Right cardiac atrium (tissue), 5 donors: ENCODE measurements around the gene NCOA3. TPM values are rescaled to one million over a fixed set of nuclear protein-coding genes. Genes with fewer than 3 reads are reported as not detected.

ENCODE experiments used
- ATAC-seq, 2 donors: fragments of 200-7000 bp; cut with Tn5 transposase; one replicate each; pipeline versions ENCODE4 v1.8.0 to v1.9.1; 2020; ENCODE audit warnings: moderate library complexity in 2 of 2, mild to moderate bottlenecking in 1 of 2
- DNase-seq, 3 donors: peaks; one replicate each; pipeline ENCODE4 v3.0.0-alpha.2; 2020
- H3K27ac ChIP-seq: one replicate; pipeline ENCODE4 v1.5.1; 2013; ENCODE audit warnings: mild to moderate bottlenecking, low read length, control low read depth, moderate library complexity
- H3K27me3 ChIP-seq: one replicate; pipeline ENCODE4 v1.6.1; 2013; ENCODE audit not compliant: control insufficient read depth, insufficient read depth
- H3K4me1 ChIP-seq: one replicate; pipeline ENCODE4 v1.6.1; 2013; ENCODE audit warnings: low read length; ENCODE audit not compliant: control insufficient read depth, insufficient read depth
- H3K4me3 ChIP-seq: one replicate; pipeline ENCODE4 v1.5.1; 2013; ENCODE audit warnings: low read length, control low read depth
- H3K9me3 ChIP-seq: one replicate; pipeline ENCODE4 v1.6.1; 2013; ENCODE audit warnings: low read length; ENCODE audit not compliant: control insufficient read depth
- WGBS: extraction: QIAGEN DNeasy Blood & Tissue Kit; methylation state at CpG from one replicate; pipeline ENCODE4 v1.1.7; 2013; 5-methylcytosine and 5-hydroxymethylcytosine counted together
- intact Hi-C, 4 donors: fragments of 100-400 bp; cut with DNase I; formaldehyde crosslinking; loops; one replicate each; pipeline versions ENCODE4 v1.11.0 to v1.14.0; 2022 to 2023
- polyA plus RNA-seq: library from polyadenylated mRNA; stranded (reverse); fragments of 200-250 nt; gene quantifications from one replicate; pipeline ENCODE4 v1.2.3, GENCODE V29; 2013
- total RNA-seq, 4 donors: library from RNA; stranded (reverse); fragmentation: NEBNext Ultra II Directional; extraction: Animal tissue kit (Norgen Biotek cat#: 25700); gene quantifications; one replicate each; pipeline ENCODE4 v1.2.1, GENCODE V29; 2021
- donor health status: healthy with polysubstance abuse.
- donor health status: DM: no; HTN: yes; CAD: no.
- donor health status: DM: no; HTN: no; CAD: no.
- donor health status: DM: no; HTN: yes; CAD: no; lungs with severe emphysema.
- donor health status: DM: yes; HTN: yes; CAD: no.

NCOA3 gene
- total and polyA plus RNA-seq, 5 donors: 6.7 to 27.2 (median 21.8) TPM

GRCh38 chr20:47642118-47642517 lies 140.4 kb downstream of the NCOA3 start:
- no peaks in the 10 kb centered on the region for H3K27me3 ChIP-seq
- intact Hi-C loops: no loop called here
- no peaks in the 10 kb centered on the region for H3K9me3 ChIP-seq
- H3K27ac ChIP-seq: no peak overlapping the region
- H3K4me1 ChIP-seq: no peaks in the 10 kb centered on the region
- DNase-seq (no peak), ATAC-seq (no peak)
- WGBS: 92% methylated on average over 4 of the region's 4 CpGs
- H3K4me3 ChIP-seq: no peak overlapping the region

DNA sequence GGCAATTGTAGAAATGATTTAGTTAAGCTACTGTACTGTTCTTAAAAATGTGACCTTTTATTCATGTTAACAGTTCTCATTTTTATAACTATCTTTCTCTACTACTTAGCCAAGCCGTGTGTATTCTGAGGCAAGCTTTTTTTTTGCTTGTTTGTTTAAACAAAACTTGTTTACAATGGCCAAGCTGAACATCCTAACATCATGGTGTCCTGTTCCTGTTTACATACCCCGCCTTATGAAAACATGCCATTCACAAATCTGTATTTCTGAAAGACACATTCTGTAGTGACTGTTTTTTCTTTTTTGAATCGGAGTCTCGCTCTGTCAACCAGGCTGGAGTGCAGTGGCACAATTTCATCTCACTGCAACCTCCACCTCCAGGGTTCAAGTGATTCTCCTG lies 140.9 kb downstream of the NCOA3 start:
- Histone ChIP-seq H3K27ac (no peak overlapping the region), H3K4me3 (no peak overlapping the region), H3K27me3 (no peaks in the 10 kb centered on the region), H3K9me3 (no peaks in the 10 kb centered on the region), H3K4me1 (no peaks in the 10 kb centered on the region)
- ATAC-seq (no peak), DNase-seq (no peak)
- intact Hi-C loops: no loop called here
- 89% methylated on average over 4 of the region's 4 CpGs for WGBS

DNA sequence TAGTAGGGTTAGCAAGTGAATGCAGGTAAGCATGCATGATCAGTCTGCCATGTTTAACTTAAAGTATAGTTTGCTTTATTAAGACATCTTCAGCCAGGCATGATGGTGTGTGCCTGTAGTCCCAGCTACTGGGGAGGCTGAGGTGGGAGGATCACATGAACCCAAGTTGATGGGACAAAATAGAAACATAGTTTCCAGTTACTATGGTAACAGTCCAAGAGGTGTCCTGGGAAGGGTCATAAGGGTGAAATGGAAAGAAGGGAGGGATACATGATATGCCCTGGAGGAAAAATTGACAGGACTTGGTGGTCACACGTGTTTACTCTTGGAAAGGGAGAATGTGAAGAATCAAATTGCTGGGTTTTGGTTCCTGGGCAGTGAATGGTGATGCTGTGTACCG lies 143.9 kb downstream of the NCOA3 start:
- intact Hi-C loops: no loop called here
- no peaks in the 10 kb centered on the region for H3K4me1 ChIP-seq
- H3K9me3 ChIP-seq: no peaks in the 10 kb centered on the region
- WGBS: 86% methylated on average over 2 of the region's 2 CpGs
- DNase-seq (no peak), ATAC-seq (no peak)
- no peak overlapping the region for H3K27ac ChIP-seq
- H3K4me3 ChIP-seq: no peak overlapping the region
- no peaks in the 10 kb centered on the region for H3K27me3 ChIP-seq

DNA sequence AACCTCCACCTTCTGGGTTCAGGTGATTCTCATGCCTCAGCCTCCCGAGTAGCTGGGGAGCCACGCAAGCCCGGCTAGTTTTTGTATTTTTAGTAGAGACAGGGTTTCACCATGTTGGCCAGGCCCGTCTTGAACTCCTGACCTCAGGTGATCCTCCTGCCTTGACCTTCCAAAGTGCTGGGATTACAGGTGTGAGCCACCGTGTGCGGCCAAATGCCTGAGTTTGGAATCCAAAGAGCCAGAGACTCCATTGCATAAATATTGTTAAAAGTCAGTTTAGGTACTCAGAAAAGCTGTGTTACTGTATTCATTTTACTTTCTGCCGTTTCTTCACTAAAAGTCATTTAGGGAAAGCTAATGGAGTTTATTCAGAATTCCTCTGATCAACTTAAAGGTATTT lies 146.3 kb downstream of the NCOA3 start:
- intact Hi-C loops: no loop called here
- no peak for ATAC-seq
- no peak for DNase-seq
- Histone ChIP-seq H3K4me1 (no peaks in the 10 kb centered on the region), H3K9me3 (no peaks in the 10 kb centered on the region), H3K4me3 (no peak overlapping the region), H3K27me3 (no peaks in the 10 kb centered on the region), H3K27ac (no peak overlapping the region)
- 92% methylated on average over 7 of the region's 7 CpGs for WGBS

- intact Hi-C loops: no loop called here
- 88% methylated on average over 6 of the region's 6 CpGs for WGBS
These were observed 147.3 kb downstream of the NCOA3 start for GRCh38 chr20:47648943-47649342.

GRCh38 chr20:47652301-47652700 lies 150.6 kb downstream of the NCOA3 start:
- intact Hi-C loops: no loop called here
- Histone ChIP-seq H3K27me3 (no peaks in the 10 kb centered on the region), H3K4me3 (no peak overlapping the region), H3K9me3 (no peaks in the 10 kb centered on the region), H3K27ac (no peak overlapping the region), H3K4me1 (no peaks in the 10 kb centered on the region)
- WGBS: 73% methylated on average over 3 of the region's 3 CpGs
- DNase-seq (no peak), ATAC-seq (no peak)

More at GRCh38 chr20:47648943-47649342, 147.3 kb downstream of the NCOA3 start:
- Histone ChIP-seq H3K27me3 (no peaks in the 10 kb centered on the region), H3K27ac (no peak overlapping the region), H3K4me1 (no peaks in the 10 kb centered on the region), H3K9me3 (no peaks in the 10 kb centered on the region), H3K4me3 (no peak overlapping the region)
- DNase-seq (no peak), ATAC-seq (no peak)

- no peak overlapping the region for H3K27ac ChIP-seq
- no peaks in the 10 kb centered on the region for H3K4me1 ChIP-seq
- H3K4me3 ChIP-seq: no peak overlapping the region
- no peaks in the 10 kb centered on the region for H3K27me3 ChIP-seq
- over 99% methylated on average over 2 of the region's 2 CpGs for WGBS
- H3K9me3 ChIP-seq: no peaks in the 10 kb centered on the region
- DNase-seq: no peak
- ATAC-seq: no peak
- intact Hi-C loops: no loop called here
These were observed 151.1 kb downstream of the NCOA3 start for GRCh38 chr20:47652794-47653193.

- DNase-seq: no peak
These were observed 152.2 kb downstream of the NCOA3 start for GRCh38 chr20:47653869-47654268.

GRCh38 chr20:47654370-47654769 lies 152.7 kb downstream of the NCOA3 start:
- DNase-seq: no peak
- Histone ChIP-seq H3K4me1 (no peaks in the 10 kb centered on the region), H3K27me3 (no peaks in the 10 kb centered on the region), H3K4me3 (no peak overlapping the region), H3K27ac (no peak overlapping the region), H3K9me3 (no peaks in the 10 kb centered on the region)
- no peak for ATAC-seq
- WGBS: 97% methylated on average over 1 of the region's 1 CpG
- intact Hi-C loops: no loop called here

More at GRCh38 chr20:47653869-47654268, 152.2 kb downstream of the NCOA3 start:
- WGBS: 72% methylated on average over 2 of the region's 2 CpGs
- no peaks in the 10 kb centered on the region for H3K4me1 ChIP-seq
- H3K4me3 ChIP-seq: no peak overlapping the region
- ATAC-seq: no peak
- no peaks in the 10 kb centered on the region for H3K9me3 ChIP-seq
- H3K27me3 ChIP-seq: no peaks in the 10 kb centered on the region
- no peak overlapping the region for H3K27ac ChIP-seq
- intact Hi-C loops: no loop called here

DNA sequence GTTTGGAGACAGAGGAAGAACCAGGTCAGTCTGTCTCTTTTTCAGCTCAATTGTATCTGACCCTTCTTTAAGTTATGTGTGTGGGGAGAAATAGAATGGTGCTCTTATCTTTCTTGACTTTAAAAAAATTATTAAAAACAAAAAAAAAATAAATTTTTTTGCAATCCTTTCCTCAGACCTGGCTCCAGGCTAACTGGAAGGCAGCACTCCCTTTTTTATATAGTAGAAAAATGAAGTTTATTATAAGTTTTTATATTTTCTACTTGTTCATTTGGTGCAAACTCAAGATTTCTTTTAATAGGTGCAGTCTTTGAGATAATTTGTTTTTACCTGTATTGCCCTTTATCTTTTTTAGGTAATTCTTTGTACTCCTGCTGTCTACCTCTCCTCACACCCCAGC lies 153.9 kb downstream of the NCOA3 start:
- H3K4me3 ChIP-seq: no peak overlapping the region
- intact Hi-C loops: no loop called here
- H3K4me1 ChIP-seq: no peaks in the 10 kb centered on the region
- H3K9me3 ChIP-seq: no peaks in the 10 kb centered on the region
- H3K27me3 ChIP-seq: no peaks in the 10 kb centered on the region
- ATAC-seq: no peak
- no peak for DNase-seq
- H3K27ac ChIP-seq: no peak overlapping the region

DNA sequence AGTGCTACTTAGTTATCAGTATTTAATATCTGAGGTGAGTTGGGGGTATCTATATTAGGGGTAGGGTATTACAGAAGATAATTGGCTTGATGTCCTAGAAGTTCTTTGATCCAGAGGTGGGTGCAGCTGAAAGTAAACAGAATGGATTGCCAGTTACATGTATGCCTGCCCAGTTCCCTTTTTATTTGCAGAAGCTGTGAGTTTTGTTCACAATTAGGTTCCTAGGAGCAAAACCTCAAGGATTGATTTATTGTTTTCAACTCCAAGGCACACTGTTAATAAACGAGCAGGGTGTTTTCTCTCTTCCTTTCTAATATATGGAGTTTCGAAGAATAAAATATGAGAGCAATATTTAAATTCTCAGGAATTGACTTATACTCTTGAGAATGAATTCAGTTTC lies 154.6 kb downstream of the NCOA3 start:
- H3K27ac ChIP-seq: no peak overlapping the region
- intact Hi-C loops: no loop called here
- no peaks in the 10 kb centered on the region for H3K4me1 ChIP-seq
- no peaks in the 10 kb centered on the region for H3K9me3 ChIP-seq
- ATAC-seq (no peak), DNase-seq (no peak)
- 81% methylated on average over 2 of the region's 2 CpGs for WGBS
- H3K27me3 ChIP-seq: no peaks in the 10 kb centered on the region
- H3K4me3 ChIP-seq: no peak overlapping the region

DNA sequence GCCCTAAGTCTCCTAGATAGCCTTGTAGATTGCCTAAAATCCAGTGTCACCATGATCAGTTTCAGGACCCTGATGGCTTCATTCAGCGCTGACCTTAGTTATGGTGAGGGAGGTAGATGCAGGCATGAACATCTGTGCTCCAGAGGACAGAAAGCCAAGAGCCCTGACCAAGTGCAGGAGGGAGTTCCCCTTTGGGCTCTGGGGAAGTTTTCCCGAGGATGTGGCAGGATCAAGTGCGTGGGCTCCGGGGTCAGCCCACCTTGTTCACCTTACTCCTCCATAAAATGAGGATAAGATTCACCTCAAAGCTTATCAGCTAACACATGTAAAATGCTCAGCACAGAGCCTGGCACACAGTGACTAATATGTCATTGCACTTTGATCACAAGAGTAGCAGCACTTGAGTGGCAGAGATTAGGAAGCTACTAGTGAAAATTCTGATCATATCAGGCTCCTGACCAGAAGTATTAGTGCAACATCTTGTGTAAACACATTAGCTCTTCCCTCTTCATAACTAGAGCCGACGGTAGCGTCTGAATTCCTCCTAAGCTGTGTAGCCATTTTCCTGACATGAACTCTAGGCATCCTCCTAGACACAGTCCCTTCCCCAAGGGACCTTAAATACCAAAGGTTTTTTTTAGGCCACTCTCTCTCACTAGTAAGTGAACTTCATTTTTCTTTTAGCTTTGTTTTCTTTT lies 158.4 kb downstream of the NCOA3 start:
- no peak overlapping the region for H3K27ac ChIP-seq
- intact Hi-C loops: loop anchor here in 1 of 4 donors (5.0 kb wide), 1 partner anchor 962 kb away; no protein-coding TSS in a partner anchor
- H3K4me1 ChIP-seq: no peaks in the 10 kb centered on the region
- H3K27me3 ChIP-seq: no peaks in the 10 kb centered on the region
- ATAC-seq (no peak), DNase-seq (no peak)
- H3K4me3 ChIP-seq: no peak overlapping the region
- no peaks in the 10 kb centered on the region for H3K9me3 ChIP-seq
- WGBS: 54% methylated on average over 7 of the region's 7 CpGs
